Keratinocyte (primary cell): ENCODE results near the gene SACS. TPM values are rescaled to one million over a fixed set of nuclear protein-coding genes. Genes with fewer than 3 reads are reported as not detected.

Experiments
- DNase-seq: peaks from one replicate; pipeline ENCODE4 v3.0.0-alpha.2; 2011; ENCODE audit warnings: low read depth, missing footprints, low spot score
- FAIRE-seq: peaks from 2 replicates; lab custom pipeline; 2011; peaks lifted over from hg19 to GRCh38; lab: Jason Lieb, UNC
- H2AFZ ChIP-seq: 2 replicates; pipeline ENCODE4 v1.6.0; 2012; ENCODE audit warnings: low read length, control low read depth, inconsistent platforms; ENCODE audit not compliant: control insufficient read depth
- H3K27ac ChIP-seq: 2 replicates; pipeline ENCODE4 v1.5.1; 2011; ENCODE audit warnings: low read length; ENCODE audit not compliant: control insufficient read depth, insufficient read depth
- H3K27me3 ChIP-seq: 3 replicates; pipeline ENCODE4 v1.6.0; 2011; ENCODE audit warnings: low read length; ENCODE audit not compliant: control insufficient read depth, insufficient read depth; ENCODE audit errors: extremely low read depth
- H3K36me3 ChIP-seq, 2 experiments: 2 replicates in 1 of 2; 3 replicates in 1 of 2; pipeline ENCODE4 v1.5.1; 2011; ENCODE audit warnings: low read length in 2 of 2, mild to moderate bottlenecking in 1 of 2; ENCODE audit not compliant: control insufficient read depth in 2 of 2, insufficient read depth in 2 of 2; ENCODE audit errors: extremely low read depth in 1 of 2
- H3K4me1 ChIP-seq: 3 replicates; pipeline ENCODE4 v1.5.1; 2011; ENCODE audit warnings: low read length; ENCODE audit not compliant: control insufficient read depth, insufficient read depth; ENCODE audit errors: extremely low read depth
- H3K4me2 ChIP-seq: 3 replicates; pipeline ENCODE4 v1.6.0; 2011; ENCODE audit warnings: low read depth, low read length; ENCODE audit not compliant: control insufficient read depth, insufficient read depth; ENCODE audit errors: extremely low read depth
- H3K4me3 ChIP-seq, 3 experiments: fragments of 200-600 bp in 1 of 3; sonication (generic) in 1 of 3; 2 replicates in 2 of 3; 3 replicates in 1 of 3; pipeline ENCODE4 v1.5.1; 2011 to 2016; ENCODE audit warnings: low read length in 3 of 3, mild to moderate bottlenecking in 3 of 3, control low read depth in 2 of 3, inconsistent platforms in 1 of 3, low read depth in 1 of 3, mixed read lengths in 1 of 3, mixed run types in 1 of 3, moderate library complexity in 1 of 3; ENCODE audit not compliant: control insufficient read depth in 2 of 3, insufficient read depth in 2 of 3; ENCODE audit errors: extremely low read depth in 1 of 3
- H3K79me2 ChIP-seq: 2 replicates; pipeline ENCODE4 v1.6.0; 2012; ENCODE audit warnings: low read length; ENCODE audit not compliant: control insufficient read depth, insufficient read depth
- H3K9ac ChIP-seq: 3 replicates; pipeline ENCODE4 v1.6.0; 2011; ENCODE audit warnings: low read length; ENCODE audit not compliant: control insufficient read depth, insufficient read depth; ENCODE audit errors: extremely low read depth
- H3K9me1 ChIP-seq: 3 replicates; pipeline ENCODE4 v1.6.0; 2011; ENCODE audit warnings: low read length; ENCODE audit not compliant: control insufficient read depth, insufficient read depth; ENCODE audit errors: extremely low read depth
- H3K9me3 ChIP-seq: 2 replicates; pipeline ENCODE4 v1.5.1; 2012; ENCODE audit warnings: low read depth, low read length; ENCODE audit not compliant: control insufficient read depth
- H4K20me1 ChIP-seq: 3 replicates; pipeline ENCODE4 v1.6.0; 2011; ENCODE audit warnings: low read length; ENCODE audit not compliant: control insufficient read depth, insufficient read depth; ENCODE audit errors: extremely low read depth
- CTCF ChIP-seq, 3 experiments: IDR thresholded peaks in 1 of 3; conservative IDR thresholded peaks in 1 of 3; optimal IDR thresholded peaks in 1 of 3; 2 replicates in 2 of 3; 3 replicates in 1 of 3; pipeline versions ENCODE3 to v1.5.1; 2011; ENCODE audit warnings: low read length in 3 of 3, mild to moderate bottlenecking in 3 of 3, moderate library complexity in 2 of 3, control low read depth in 1 of 3, inconsistent platforms in 1 of 3; ENCODE audit not compliant: insufficient read depth in 2 of 3; ENCODE audit errors: extremely low read depth in 1 of 3
- EZH2 ChIP-seq: IDR thresholded peaks from one replicate; pipeline ENCODE4 v1.6.1; 2012; ENCODE audit warnings: inconsistent platforms, mild to moderate bottlenecking, low read length, moderate library complexity
- dilution Hi-C: fragments of 300-500 bp; cut with MboI; formaldehyde crosslinking; loops from one replicate; pipeline ENCODE4 v1.7.0; 2020; ENCODE audit warnings: low sequenced_read_pairs; ENCODE audit not compliant: extremely low pct_ligation_motif_present
- polyA plus RNA-seq, 5 experiments: library from polyadenylated mRNA; depleted of rRNA in 3 of 5; stranded (reverse) in 3 of 5; stranded (forward) in 1 of 5; unstranded in 1 of 5; fragments of >200 nt; gene quantifications; 1 replicate in 1 of 5; 2 replicates in 3 of 5; 3 replicates in 1 of 5; pipeline versions ENCODE4 v1.2.1 to v1.2.3, GENCODE V29; 2011 to 2012; ENCODE audit warnings: missing spikeins in 2 of 5, low read depth in 1 of 5, low replicate concordance in 1 of 5

The SACS gene
- polyA plus RNA-seq, 1 donor (not counting 4 experiments of a cell fraction or from before 2014, with no cell fraction given), result 13.5 TPM

- no peak overlapping the region for H3K4me2 ChIP-seq
- no peaks in the 10 kb centered on the region for H3K9me1 ChIP-seq
- H3K27me3 ChIP-seq, result no peaks in the 10 kb centered on the region
- FAIRE-seq (no peak), DNase-seq (no peak)
- dilution Hi-C loops, result no loop called here
- no peak overlapping the region for H3K4me3 ChIP-seq
- peaks cover 43% of the 10 kb centered on the region for H3K4me1 ChIP-seq
- no peaks in the 10 kb centered on the region for H3K9me3 ChIP-seq
- no peak overlapping the region for H3K9ac ChIP-seq
- H4K20me1 ChIP-seq, result no peaks in the 10 kb centered on the region
- H2AFZ ChIP-seq, result no peak overlapping the region
- H3K27ac ChIP-seq, result no peak overlapping the region
- no peak for TF ChIP-seq EZH2
- no peak for TF ChIP-seq CTCF (optimal IDR thresholded peaks at IDR 0.05 in 1 of 3, IDR thresholded peaks at IDR 0.05 in 1 of 3, conservative IDR thresholded peaks at IDR 0.05 in 1 of 3; ENCODE audit: extremely low read depth in 1 of 3, insufficient read depth in 2 of 3, low read length in 3 of 3)
- no peaks in the 10 kb centered on the region for H3K79me2 ChIP-seq
- no peaks in the 10 kb centered on the region for H3K36me3 ChIP-seq
Observed at GRCh38 chr13:23381866-23382265, 51.6 kb downstream of the SACS start.

GRCh38 chr13:23380534-23380933 lies 53.0 kb downstream of the SACS start:
- TF ChIP-seq EZH2, result no peak
- no peak for TF ChIP-seq CTCF (optimal IDR thresholded peaks at IDR 0.05 in 1 of 3, IDR thresholded peaks at IDR 0.05 in 1 of 3, conservative IDR thresholded peaks at IDR 0.05 in 1 of 3; ENCODE audit: extremely low read depth in 1 of 3, insufficient read depth in 2 of 3, low read length in 3 of 3)
- H3K9me3 ChIP-seq, result no peaks in the 10 kb centered on the region
- no peak overlapping the region for H3K27ac ChIP-seq
- no peaks in the 10 kb centered on the region for H3K27me3 ChIP-seq
- H3K4me3 ChIP-seq, result no peak overlapping the region
- DNase-seq, result no peak
- no peak overlapping the region for H2AFZ ChIP-seq
- no peak for FAIRE-seq
- H3K36me3 ChIP-seq, result no peaks in the 10 kb centered on the region
- H3K4me2 ChIP-seq, result no peak overlapping the region
- H3K9ac ChIP-seq, result no peak overlapping the region
- H4K20me1 ChIP-seq, result no peaks in the 10 kb centered on the region
- peaks cover 44% of the 10 kb centered on the region for H3K4me1 ChIP-seq
- no peaks in the 10 kb centered on the region for H3K79me2 ChIP-seq
- dilution Hi-C loops, result no loop called here
- H3K9me1 ChIP-seq, result no peaks in the 10 kb centered on the region
